ENCODE measurements around the gene MITF. TPM values are rescaled to one million over a fixed set of nuclear protein-coding genes. Genes with fewer than 3 reads are reported as not detected.
A peak's percentile ranks its signal among the peaks of the same experiment; 100 is the strongest.

Gene MITF
- total RNA-seq, 1 donor from 2014 or later: 5.8 TPM

- DNase-seq (ENCODE audit: extremely low spot score, unreplicated experiment): no peak
- no peak for TF ChIP-seq CTCF (IDR thresholded peaks at IDR 0.05)
- peaks cover 46% of the 10 kb centered on the region for H3K4me1 Mint-ChIP-seq (ENCODE audit: unreplicated experiment)
- no peaks in the 10 kb centered on the region for H3K27me3 Mint-ChIP-seq (ENCODE audit: unreplicated experiment)
- H3K36me3 Mint-ChIP-seq (ENCODE audit: unreplicated experiment): no peaks in the 10 kb centered on the region
- no peak overlapping the region for H3K27ac Mint-ChIP-seq (ENCODE audit: unreplicated experiment)
- no peak overlapping the region for H3K4me3 Mint-ChIP-seq (ENCODE audit: unreplicated experiment)
- no peaks in the 10 kb centered on the region for H3K9me3 Mint-ChIP-seq (ENCODE audit: unreplicated experiment)
Observed at GRCh38 chr3:69742391-69742790, 3.1 kb downstream of the MITF start.

GRCh38 chr3:69743975-69744906, 5.0 kb downstream of the MITF start:
- Mint-ChIP-seq H3K4me3 (ENCODE audit: unreplicated experiment) (no peak overlapping the region), H3K9me3 (ENCODE audit: unreplicated experiment) (no peaks in the 10 kb centered on the region), H3K36me3 (ENCODE audit: unreplicated experiment) (no peaks in the 10 kb centered on the region), H3K4me1 (ENCODE audit: unreplicated experiment) (peaks cover 47% of the 10 kb centered on the region), H3K27ac (ENCODE audit: unreplicated experiment) (no peak overlapping the region), H3K27me3 (ENCODE audit: unreplicated experiment) (no peaks in the 10 kb centered on the region)
- no peak for DNase-seq (ENCODE audit: extremely low spot score, unreplicated experiment)
- TF ChIP-seq CTCF (IDR thresholded peaks at IDR 0.05): no peak

- H3K9me3 Mint-ChIP-seq (ENCODE audit: unreplicated experiment): no peaks in the 10 kb centered on the region
- no peaks in the 10 kb centered on the region for H3K36me3 Mint-ChIP-seq (ENCODE audit: unreplicated experiment)
- H3K27me3 Mint-ChIP-seq (ENCODE audit: unreplicated experiment): no peaks in the 10 kb centered on the region
- DNase-seq (ENCODE audit: extremely low spot score, unreplicated experiment): no peak
- H3K4me1 Mint-ChIP-seq (ENCODE audit: unreplicated experiment): peaks cover 44% of the 10 kb centered on the region
- H3K27ac Mint-ChIP-seq (ENCODE audit: unreplicated experiment): no peak overlapping the region
- no peak for TF ChIP-seq CTCF (IDR thresholded peaks at IDR 0.05)
- H3K4me3 Mint-ChIP-seq (ENCODE audit: unreplicated experiment): no peak overlapping the region
Observed at GRCh38 chr3:69745505-69745904, 6.2 kb downstream of the MITF start.

GRCh38 chr3:69746119-69746518, 6.9 kb downstream of the MITF start:
- Mint-ChIP-seq H3K27ac (ENCODE audit: unreplicated experiment) (peak overlapping the region; percentile 75), H3K4me1 (ENCODE audit: unreplicated experiment) (peaks cover 39% of the 10 kb centered on the region), H3K36me3 (ENCODE audit: unreplicated experiment) (no peaks in the 10 kb centered on the region), H3K4me3 (ENCODE audit: unreplicated experiment) (no peak overlapping the region), H3K9me3 (ENCODE audit: unreplicated experiment) (no peaks in the 10 kb centered on the region), H3K27me3 (ENCODE audit: unreplicated experiment) (no peaks in the 10 kb centered on the region)
- no peak for DNase-seq (ENCODE audit: extremely low spot score, unreplicated experiment)
- no peak for TF ChIP-seq CTCF (IDR thresholded peaks at IDR 0.05)

- no peaks in the 10 kb centered on the region for H3K27me3 Mint-ChIP-seq (ENCODE audit: unreplicated experiment)
- H3K4me3 Mint-ChIP-seq (ENCODE audit: unreplicated experiment): no peak overlapping the region
- peaks cover 5% of the 10 kb centered on the region for H3K9me3 Mint-ChIP-seq (ENCODE audit: unreplicated experiment)
- no peak for TF ChIP-seq CTCF (IDR thresholded peaks at IDR 0.05)
- H3K27ac Mint-ChIP-seq (ENCODE audit: unreplicated experiment): peak overlapping the region; percentile 77
- peaks cover 39% of the 10 kb centered on the region for H3K4me1 Mint-ChIP-seq (ENCODE audit: unreplicated experiment)
- no peak for DNase-seq (ENCODE audit: extremely low spot score, unreplicated experiment)
- no peaks in the 10 kb centered on the region for H3K36me3 Mint-ChIP-seq (ENCODE audit: unreplicated experiment)
Observed at GRCh38 chr3:69747511-69748258, 8.4 kb downstream of the MITF start.

All from osteocyte (in vitro differentiated cells).